Hepatocyte (in vitro differentiated cells): ENCODE results near the gene RANBP3.

Experiments
- EZH2 ChIP-seq: fragments of 200-600 bp; sonication (generic); IDR thresholded peaks from 2 replicates; pipeline ENCODE4 v1.6.1; 2016; ENCODE audit warnings: antibody characterized with exemption, mild to moderate bottlenecking, borderline replicate concordance
- EZH2phosphoT487 ChIP-seq: fragments of 200-600 bp; sonication (generic); IDR thresholded peaks from one replicate; pipeline ENCODE4 v1.6.1; 2018; ENCODE audit warnings: antibody characterized with exemption, mild to moderate bottlenecking, low read depth, moderate library complexity; ENCODE audit not compliant: unreplicated experiment, severe bottlenecking
- TF ChIP-seq, protein P1 (sequence below): fragments of 200-600 bp; sonication (generic); IDR thresholded peaks from 2 replicates; pipeline ENCODE4 v1.5.1; 2016; ENCODE audit warnings: antibody characterized with exemption, mild to moderate bottlenecking; ENCODE audit not compliant: poor library complexity

DNA sequence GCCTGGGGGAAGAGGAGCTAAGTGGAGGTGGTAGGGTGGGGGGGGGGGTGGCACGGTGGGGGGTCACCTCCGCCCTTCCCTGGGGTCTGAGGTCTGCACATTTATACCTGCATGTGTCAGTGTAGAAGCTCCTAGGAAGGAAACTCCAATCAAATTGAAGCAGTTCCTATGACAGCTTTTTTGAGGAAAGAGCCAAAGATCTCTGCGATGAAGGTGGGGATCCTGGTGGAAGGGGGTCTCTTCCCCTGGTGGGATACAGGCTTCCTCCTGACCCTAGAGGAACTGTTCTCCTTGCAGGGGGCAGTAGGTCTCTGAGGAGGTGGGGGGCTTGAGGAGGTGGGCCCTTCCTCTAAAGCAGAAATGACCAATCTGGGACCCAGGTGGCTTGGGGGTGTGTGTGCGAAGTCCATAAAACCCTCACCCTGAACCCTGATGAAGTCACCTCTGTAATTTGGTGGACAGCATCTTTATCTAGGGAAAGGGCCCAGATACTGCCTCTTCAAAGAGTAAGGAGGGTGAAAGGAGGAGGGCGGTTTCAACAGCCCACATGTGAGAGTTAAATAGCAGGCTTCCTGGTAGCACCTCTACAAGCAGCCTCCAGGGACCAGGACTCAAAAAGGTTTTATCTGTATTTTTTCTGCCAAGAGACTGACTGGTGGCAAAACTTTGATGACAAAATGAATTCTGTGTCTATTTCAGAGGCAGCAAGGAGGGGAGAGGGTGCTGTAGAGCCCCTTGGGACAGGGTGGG, 12.9 kb downstream of the RANBP3 start:
- TF ChIP-seq, protein P1, sequence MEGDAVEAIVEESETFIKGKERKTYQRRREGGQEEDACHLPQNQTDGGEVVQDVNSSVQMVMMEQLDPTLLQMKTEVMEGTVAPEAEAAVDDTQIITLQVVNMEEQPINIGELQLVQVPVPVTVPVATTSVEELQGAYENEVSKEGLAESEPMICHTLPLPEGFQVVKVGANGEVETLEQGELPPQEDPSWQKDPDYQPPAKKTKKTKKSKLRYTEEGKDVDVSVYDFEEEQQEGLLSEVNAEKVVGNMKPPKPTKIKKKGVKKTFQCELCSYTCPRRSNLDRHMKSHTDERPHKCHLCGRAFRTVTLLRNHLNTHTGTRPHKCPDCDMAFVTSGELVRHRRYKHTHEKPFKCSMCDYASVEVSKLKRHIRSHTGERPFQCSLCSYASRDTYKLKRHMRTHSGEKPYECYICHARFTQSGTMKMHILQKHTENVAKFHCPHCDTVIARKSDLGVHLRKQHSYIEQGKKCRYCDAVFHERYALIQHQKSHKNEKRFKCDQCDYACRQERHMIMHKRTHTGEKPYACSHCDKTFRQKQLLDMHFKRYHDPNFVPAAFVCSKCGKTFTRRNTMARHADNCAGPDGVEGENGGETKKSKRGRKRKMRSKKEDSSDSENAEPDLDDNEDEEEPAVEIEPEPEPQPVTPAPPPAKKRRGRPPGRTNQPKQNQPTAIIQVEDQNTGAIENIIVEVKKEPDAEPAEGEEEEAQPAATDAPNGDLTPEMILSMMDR, result no peak
- TF ChIP-seq EZH2 (no peak), EZH2phosphoT487 (no peak)
